ENCODE data around the gene THAP9.
"Not testable (repeated sequence)": the region's sequence is repeated elsewhere in the genome, so short reads cannot be mapped to it uniquely, and the experiment has no call there.

The THAP9 gene, protein sequence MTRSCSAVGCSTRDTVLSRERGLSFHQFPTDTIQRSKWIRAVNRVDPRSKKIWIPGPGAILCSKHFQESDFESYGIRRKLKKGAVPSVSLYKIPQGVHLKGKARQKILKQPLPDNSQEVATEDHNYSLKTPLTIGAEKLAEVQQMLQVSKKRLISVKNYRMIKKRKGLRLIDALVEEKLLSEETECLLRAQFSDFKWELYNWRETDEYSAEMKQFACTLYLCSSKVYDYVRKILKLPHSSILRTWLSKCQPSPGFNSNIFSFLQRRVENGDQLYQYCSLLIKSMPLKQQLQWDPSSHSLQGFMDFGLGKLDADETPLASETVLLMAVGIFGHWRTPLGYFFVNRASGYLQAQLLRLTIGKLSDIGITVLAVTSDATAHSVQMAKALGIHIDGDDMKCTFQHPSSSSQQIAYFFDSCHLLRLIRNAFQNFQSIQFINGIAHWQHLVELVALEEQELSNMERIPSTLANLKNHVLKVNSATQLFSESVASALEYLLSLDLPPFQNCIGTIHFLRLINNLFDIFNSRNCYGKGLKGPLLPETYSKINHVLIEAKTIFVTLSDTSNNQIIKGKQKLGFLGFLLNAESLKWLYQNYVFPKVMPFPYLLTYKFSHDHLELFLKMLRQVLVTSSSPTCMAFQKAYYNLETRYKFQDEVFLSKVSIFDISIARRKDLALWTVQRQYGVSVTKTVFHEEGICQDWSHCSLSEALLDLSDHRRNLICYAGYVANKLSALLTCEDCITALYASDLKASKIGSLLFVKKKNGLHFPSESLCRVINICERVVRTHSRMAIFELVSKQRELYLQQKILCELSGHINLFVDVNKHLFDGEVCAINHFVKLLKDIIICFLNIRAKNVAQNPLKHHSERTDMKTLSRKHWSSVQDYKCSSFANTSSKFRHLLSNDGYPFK

DNA sequence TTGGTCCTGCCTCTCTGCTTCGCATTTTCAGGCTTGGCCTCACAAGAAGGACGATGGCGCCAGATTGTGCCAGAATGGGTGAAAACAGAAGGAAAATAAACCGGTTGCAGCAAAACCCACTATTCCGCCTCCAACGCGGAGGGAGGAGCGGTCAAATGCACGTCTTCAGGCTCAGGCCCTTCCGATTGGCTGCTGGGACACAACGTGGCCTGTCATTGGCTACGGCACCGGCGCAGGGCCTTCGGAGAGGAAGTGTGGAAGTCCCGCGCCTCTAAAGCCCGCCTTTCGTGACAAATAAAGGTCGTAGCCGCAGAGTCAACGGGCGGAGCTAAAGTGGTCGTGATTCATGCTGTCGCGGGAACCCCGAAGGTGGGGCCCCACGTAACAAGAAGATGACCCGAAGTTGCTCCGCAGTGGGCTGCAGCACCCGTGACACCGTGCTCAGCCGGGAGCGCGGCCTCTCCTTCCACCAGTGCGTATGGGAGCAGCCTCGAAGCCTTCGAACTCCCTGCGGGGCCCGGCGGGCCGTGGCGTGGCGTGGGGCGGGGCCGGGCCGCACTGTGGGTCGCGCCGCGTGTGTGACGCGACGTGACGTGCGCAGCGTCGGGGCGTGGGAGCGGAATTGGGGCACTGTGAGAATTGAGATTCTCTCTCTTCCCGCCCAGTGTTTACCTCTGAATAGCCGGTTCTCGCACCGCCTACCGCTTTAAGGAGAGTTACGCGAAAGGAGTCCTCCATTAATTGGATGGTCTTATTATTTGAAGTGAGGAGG lies at the start of gene THAP9:
TSS of gene THAP9 (plus strand) at position 325 of the 772 bp plus-strand sequence. CDS start at position 393, 68 bp downstream.
- peak; percentile 98 to 99 for DNase-seq

DNA sequence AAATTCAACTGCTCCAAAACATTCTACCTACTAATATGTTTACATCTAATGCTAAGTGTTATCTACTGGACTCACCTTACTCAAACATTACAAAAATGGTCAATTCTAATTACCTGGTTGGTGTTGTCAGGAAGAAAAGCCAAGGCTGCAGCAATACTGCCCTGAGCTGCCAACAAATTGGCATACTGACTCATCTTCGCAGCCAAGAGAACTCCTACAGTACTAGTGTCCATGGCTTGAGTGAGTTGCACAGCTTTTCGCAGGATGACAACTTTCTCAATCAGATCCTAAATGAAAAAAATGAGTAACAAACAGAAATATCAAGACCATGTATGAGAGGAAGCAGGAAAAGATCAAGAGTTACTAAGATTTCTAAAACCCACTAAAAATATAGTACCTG lies 49.2 kb upstream of the THAP9 start:
- no peak for DNase-seq

DNA sequence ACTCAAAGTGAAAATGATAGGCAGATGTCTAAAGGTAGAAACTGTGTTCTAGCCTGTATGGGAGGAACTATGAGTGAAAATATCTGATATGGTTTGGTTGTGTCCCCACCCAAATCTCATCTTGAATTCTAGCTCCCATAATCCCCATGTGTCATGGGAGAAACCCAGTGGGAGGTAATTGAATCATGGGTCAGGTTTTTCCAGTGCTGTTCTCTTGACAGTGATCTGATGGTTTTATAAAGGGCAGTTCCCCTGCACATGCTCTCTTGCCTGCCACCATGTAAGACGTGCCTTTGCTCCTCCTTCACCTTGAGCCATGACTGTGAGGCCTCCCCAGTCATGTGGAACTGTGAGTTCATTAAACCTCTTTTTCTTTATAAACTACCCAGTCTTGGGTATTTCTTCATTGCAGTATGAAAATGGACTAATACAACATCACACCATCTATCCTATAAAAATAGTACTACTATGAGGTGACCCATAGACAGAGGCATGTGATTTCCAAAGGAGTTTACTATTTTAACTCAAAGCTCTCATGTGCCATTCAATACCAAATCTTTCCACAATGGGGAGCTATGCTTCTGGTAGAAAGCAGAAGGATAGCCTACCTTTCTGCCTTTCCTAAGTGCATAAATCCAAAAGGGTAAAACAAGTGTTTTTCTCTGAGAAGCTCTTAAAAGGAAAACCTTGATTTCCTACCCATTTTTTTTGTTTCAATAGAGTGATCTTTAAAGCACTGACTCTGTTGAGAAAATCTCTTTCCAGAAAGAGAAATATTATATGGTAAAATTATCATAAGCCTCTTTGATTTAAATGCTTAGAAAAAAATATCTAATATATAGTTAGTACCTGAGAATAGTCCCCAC lies 48.4 kb upstream of the THAP9 start:
- peak in 1 of 2 experiments; percentile 19 for DNase-seq

DNA sequence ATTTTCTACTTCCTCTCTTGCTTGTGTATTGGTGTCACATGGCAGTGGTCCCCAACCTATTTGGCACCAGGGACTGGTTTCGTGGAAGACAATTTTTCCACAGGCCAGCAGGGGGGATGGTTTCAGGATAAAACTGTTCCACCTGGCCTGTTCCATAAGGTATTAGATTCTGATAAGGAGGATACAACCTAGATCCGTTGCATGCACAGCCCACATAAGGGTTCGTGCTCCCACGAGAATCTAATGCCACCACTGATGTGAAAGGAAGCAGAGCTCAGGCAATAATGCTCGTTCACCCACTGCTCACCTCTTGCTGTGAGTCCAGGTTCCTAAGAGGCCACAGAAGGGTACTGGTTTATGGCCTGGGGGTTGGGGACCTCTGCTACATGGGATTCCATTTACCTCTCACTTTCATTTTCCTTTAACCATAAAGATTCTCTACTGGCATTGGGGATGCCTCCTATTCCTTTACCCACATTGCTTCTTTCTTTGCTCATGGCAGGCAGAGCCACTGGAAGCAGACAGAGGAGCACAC lies 47.7 kb upstream of the THAP9 start:
- no peak for DNase-seq

DNA sequence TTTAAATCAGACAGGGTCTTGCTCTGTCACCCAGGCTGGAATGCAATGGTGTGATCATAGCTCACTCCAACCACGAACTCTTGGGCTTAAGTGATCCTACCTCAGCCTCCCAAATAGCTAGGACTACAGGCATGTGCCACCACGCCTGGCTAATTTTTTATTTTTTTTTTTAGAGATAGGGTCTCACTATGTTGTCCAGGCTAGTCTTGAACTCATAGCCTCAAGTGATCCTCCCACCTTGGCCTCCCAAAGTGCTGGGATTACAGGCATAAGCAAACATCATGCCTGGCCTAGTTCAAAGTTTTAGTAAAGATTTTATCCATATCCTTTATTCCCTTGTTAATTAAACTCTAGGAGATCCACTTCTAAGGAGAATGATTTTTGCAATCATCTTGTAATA lies 40.0 kb upstream of the THAP9 start:
- DNase-seq = not testable (repeated sequence)

DNA sequence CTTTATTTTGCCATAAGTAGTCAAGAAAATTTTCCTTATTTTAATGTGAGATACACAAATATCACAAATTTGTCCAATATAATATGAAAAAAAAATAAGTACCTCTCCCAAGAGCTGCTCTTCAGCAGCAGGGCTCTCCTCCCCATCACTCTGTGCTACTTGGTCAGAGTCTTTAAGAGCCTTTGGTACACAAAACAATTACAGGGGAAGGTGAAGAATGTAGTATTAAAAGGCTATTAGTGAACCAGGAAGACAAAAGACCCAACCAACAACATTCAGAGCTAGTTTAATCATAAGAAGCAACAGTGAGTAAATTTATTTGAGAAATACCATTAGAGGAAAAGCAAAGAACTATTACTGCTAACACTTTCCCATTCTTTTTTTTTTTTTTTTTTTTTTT lies 39.0 kb upstream of the THAP9 start:
- DNase-seq = no peak

DNA sequence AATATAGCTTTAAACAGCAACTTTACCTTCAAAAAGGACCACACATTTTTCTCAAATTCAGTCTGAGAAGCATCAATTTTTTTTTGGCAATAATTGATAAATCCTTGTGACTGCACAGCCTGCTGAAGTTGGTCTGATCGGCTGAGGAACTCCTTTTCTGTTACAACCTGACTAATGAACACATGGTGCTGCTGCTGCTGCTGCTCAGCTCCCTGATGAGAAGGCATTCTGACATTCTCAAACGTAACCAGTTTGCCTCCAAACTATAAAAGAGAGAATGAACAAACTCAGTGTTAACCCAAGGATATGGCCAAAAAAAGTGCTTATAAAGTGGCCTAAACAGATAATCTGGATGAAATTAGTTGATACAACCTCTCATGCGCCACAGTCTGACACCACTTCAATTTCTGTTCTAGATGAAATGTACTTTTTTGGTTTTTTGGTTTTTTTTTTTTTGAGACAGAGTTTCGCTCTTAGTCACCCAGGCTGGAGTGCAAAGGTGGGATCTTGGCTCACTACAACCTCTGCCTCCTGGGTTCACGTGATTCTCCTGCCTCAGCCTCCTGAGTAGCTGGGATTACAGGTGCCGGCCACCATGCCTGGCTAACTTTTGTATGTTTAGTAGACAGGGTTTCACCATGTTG lies 36.1 kb upstream of the THAP9 start:
- no peak for DNase-seq

DNA sequence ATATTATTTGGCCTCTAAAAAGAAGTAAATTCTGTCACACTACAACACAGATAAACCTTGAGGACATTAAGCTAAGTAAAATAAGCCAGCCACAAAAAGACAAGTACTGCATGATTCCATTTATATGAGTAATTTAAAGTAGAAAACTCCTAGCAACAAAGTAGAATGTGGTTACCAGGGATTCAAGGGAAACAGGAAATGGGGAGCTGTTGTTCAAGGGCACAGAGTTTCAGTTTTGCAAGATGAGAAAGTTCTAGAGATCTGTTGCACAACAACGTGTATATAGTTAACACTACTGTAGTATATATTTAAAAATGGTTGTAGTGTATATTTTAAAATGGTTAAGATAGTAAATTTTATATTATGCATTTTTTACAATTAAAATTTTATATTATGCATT lies 34.9 kb upstream of the THAP9 start:
- DNase-seq = no peak

DNA sequence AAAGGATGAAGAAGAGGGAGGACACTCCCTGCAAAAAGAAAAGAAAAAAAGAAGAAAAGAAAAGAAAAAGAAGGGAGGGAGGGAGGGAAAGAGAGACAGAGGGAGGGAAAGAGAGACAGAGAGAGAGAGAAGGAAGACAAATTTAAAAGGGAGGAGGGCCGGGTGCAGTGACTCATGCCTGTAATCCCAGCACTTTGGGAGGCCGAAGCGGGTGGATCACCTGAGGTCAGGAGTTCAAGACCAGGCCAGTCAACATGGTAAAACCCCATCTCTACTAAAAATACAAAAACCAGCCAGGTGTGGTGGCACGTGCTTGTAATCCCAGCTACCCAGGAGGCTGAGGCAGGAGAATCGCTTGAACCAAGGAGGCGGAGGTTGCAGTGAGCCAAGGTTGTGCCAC lies 34.5 kb upstream of the THAP9 start:
- DNase-seq = not testable (repeated sequence)

DNA sequence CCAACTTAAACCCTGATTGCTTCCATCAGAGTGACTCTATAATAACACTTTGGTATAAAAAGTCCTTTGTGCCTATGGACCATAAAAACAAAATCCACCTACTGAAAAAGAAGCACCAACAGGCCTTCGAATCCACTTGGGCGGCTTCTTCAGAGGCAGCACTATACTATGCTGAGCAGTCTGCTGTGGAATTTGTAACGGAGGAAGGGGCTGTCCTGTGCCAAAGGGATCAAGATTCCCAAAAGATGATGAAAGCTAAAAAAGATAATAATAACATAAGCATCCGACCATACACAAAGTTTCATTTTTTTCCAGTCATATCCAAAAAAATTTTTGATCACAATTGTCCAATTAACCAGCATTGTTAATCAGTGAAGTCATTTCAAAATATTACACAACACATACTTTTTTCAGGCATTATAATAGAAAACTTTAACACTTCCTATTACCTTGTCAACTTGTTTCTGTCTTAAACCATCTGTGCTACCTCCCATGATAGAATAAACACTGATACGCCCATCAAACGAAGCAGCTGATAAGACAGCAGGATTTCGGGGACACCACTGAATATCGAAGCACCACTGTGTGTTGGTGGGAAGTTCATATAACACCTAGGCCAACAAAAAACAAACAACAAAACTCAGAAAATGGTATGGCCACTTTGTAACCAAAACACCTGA lies 33.7 kb upstream of the THAP9 start:
- DNase-seq = no peak

DNA sequence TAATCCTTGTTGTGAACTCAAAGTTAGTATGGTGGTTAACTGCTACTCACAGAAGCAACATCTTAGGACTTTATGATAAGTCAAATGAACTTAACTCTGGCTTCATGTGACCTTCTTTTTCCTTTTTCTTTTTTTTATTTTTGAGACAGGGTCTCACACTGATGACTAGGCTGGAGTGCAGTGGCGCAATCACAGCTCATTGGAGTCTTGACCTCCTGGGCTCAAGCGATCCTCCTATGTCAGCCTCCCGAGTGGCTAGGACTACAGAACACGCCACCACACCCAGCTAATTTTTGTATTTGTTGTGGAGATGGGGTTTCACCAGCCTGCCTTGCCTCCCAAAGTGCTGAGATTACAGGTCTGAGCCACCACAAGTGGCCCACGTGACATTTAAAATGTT lies 32.0 kb upstream of the THAP9 start:
- no peak for DNase-seq

DNA sequence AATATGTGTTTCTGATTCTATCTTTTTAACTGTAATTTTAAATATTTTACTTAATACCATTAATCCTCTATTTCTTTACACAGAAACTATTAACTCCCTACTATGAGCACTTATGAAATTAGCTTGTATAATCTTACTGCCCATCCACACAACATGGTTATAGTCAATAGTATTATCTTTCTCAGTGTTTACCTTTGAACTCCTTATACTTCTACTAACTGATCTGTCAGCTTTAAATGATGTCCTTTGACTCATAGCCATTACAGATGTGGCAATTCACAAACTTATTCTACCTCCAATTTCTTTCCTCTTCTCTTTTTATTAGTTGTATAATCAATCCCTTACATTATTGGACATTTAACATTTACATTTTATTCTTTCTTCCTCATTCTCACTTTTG lies 15.1 kb upstream of the THAP9 start:
- no peak for DNase-seq

DNA sequence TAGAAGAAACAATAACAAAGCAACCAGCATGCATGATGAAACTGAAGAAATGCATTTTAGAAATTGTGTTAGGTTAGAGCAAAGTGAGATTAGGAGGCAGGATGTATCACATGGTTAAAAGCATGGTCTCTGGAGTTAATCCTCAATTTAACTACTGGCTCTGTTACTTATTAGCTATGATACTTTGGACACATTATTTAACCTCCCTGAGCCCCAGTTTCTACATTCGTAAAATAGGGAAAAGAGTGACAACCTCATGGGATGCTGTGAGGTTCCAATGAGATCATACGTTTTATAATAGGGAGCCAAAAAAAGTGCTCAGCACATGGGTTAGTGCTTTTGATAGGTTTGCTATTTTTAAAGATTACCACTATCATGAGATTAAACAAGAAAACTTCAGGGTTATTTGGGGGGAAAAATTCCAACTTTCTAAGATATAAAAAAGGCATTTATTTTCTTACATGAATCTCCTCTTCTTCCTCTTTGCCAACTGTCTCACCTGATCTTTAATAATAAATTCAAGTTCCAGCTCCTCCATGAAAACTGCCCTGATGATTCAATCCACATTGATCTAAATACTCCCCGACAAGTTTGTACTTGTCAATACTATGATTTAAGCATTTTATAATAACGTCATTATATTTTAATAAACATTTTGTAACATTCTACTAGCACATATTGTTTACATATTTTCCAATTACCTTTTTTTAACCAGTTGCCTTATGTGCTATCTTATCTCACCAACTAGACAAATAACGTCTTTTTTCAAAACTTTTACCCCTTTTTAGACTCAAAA lies 14.2 kb upstream of the THAP9 start:
- no peak for DNase-seq

DNA sequence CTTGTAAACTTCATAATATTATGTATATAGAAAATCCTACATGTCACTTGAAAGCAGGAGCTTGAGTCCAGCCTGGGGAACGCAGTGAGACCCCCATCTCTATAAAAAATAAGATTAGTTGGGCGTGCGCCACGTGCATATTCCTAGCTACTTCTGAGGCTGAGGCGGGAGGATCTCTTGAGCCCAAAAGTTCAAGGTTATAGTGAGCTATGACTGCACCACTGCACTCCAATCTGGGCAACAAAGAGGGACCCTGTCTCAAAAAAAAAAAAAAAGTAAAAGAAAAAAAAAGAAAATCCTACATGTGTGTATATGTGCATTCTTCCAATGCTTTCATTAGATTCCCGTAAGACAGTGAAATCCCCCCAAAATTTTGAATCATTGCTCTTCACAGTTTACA lies 11.2 kb upstream of the THAP9 start:
- no peak for DNase-seq

DNA sequence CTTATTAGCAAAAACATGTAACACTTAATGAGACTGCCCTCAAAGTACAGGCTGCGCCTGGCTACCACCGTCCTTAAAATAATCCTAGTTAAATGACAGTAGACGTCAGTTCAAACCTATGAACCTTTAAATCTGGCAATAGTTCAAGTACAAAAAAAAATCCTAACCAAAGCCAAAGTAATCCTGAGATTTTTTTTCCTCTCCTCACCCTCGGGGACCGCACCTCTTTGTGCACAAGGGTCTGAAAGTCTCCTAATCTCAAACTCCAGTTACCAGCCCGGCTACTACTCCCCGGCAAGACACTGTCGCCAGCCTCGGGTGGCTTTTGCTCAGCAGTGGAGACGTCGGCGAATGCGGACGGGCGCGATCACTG lies 10.0 kb upstream of the THAP9 start:
- no peak for DNase-seq

DNA sequence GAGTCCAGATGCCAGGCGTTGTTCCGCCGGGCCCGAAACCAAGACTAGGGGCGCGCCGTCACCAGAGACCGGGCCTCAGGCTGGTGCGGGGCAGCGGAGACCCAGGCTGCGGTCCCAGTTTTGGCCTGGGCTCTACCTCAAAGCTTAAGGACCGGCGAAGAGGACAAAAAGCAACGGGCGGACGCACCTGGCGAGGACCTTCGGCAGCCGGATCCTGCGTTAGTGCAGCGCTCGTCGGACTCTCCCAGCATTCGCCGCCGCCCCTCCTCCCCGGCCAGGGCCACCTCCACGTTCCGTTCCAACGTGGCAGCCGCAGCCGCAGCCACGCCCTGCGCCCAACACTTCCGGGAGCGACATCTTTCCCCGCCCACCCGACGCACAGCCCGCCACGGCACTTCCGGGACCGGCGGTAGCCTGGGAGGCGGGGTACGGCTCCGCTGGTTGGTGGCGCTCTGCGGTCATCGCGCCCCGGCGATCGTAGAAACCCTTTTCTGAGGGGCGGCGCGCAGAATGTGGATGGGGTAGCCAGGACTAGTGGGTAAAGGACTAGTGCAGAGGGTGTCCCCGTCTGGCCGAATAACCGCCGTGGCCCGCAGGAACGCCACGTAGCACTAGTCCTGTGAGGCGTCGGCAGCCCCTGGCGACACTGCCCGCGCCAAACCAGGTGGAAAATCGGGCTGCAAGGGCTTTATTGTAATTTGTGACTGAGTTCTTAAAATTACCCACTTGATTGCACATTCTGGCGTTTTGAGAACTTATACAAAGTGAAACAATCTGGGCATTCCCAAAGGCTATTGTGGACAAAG lies 9.4 kb upstream of the THAP9 start, which contains the start of gene SEC31A:
TSS of gene SEC31A (minus strand) at position 253 of the 806 bp plus-strand sequence. CDS start 9,217 bp downstream, outside the sequence.
- DNase-seq = peak; percentile 83 to 93

DNA sequence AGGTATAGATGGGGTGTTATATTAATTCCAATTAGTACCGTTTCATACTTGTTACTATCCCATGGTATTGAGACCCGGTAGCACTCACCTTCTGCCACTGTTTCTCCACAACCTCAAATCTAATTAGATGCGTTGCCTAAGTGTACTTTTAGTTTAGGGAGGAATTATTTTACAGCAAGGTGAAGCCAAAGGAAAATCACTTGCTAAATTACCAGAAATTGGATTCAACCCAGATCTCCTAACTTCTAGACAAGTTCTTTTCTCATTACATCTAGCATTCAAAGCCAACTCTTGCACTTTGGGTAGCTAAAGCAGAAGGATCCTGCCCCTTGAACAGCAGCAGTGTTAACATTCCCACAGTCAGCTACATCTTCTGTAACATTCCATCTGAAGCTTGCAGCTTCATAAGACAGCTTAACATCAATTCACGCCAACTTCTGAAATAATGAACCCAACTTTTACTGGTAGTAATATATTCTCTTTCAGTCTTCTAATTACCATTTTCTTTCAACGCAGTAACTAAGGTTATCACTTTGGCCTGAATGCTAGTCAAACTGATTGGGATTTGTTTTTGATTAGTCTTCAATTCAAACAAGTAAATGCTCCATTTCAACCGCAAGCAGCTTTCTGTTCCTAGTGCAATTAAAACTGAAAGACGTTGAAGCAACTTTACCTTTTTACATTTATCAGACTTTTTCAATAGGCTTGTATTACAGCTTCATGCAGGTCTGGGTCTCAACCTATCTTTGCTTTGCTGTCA lies 8.6 kb upstream of the THAP9 start:
- no peak for DNase-seq

DNA sequence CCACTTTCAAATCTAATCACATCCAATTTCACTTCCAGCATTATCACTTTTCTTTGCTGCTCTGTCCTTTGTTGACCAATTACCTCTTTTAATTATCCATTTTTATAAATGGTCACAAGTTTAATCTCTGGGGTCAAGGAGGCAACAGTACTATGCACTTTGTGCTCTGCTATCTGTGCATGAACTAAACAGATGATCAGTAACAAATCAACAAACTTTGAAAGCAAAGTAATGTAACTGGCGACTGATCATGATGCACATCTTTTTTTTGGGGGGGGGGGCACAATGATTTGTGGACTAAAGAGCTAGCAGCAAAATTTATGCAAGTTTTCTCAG lies 8.1 kb upstream of the THAP9 start:
- no peak for DNase-seq

Data from SHP77 (cell line).